Fibroblast of mammary gland (primary cell): ENCODE data around the gene FOXA2.

ENCODE experiments used
- DNase-seq: peaks from one replicate; pipeline ENCODE4 v3.0.0-alpha.2; 2010; ENCODE audit warnings: low read depth
- H3K4me3 ChIP-seq: 2 replicates; pipeline ENCODE4 v1.5.1; 2011; ENCODE audit warnings: low read depth, mild to moderate bottlenecking, low read length, moderate library complexity; ENCODE audit not compliant: control insufficient read depth
- TF ChIP-seq, protein P1 (sequence below): conservative IDR thresholded peaks from 2 replicates; pipeline ENCODE4 v1.5.1; 2011; ENCODE audit warnings: low read depth, low read length, inconsistent platforms; ENCODE audit not compliant: control insufficient read depth, insufficient read depth

The FOXA2 gene

DNA sequence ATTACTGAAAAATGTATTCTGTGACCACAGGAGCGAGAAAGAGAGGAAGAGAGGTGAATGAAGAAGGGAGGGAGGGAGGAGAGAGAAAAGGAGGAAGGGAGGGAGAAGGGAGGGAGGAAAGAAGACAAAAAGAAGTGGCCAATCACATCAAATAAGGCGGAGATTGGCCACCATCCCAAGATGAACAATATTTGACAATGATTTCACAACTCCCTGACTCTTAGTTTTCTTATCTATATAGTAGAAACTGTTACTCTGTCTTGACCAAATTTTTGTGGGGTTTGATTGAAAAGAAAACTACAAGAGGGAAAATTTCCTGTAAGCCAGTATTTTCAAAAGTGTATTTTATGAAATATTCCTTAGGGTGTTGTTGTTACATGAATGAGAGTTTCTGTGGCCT lies 52.6 kb downstream of the FOXA2 start:
- no peak overlapping the region for H3K4me3 ChIP-seq
- TF ChIP-seq, protein P1, sequence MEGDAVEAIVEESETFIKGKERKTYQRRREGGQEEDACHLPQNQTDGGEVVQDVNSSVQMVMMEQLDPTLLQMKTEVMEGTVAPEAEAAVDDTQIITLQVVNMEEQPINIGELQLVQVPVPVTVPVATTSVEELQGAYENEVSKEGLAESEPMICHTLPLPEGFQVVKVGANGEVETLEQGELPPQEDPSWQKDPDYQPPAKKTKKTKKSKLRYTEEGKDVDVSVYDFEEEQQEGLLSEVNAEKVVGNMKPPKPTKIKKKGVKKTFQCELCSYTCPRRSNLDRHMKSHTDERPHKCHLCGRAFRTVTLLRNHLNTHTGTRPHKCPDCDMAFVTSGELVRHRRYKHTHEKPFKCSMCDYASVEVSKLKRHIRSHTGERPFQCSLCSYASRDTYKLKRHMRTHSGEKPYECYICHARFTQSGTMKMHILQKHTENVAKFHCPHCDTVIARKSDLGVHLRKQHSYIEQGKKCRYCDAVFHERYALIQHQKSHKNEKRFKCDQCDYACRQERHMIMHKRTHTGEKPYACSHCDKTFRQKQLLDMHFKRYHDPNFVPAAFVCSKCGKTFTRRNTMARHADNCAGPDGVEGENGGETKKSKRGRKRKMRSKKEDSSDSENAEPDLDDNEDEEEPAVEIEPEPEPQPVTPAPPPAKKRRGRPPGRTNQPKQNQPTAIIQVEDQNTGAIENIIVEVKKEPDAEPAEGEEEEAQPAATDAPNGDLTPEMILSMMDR, result no peak

DNA sequence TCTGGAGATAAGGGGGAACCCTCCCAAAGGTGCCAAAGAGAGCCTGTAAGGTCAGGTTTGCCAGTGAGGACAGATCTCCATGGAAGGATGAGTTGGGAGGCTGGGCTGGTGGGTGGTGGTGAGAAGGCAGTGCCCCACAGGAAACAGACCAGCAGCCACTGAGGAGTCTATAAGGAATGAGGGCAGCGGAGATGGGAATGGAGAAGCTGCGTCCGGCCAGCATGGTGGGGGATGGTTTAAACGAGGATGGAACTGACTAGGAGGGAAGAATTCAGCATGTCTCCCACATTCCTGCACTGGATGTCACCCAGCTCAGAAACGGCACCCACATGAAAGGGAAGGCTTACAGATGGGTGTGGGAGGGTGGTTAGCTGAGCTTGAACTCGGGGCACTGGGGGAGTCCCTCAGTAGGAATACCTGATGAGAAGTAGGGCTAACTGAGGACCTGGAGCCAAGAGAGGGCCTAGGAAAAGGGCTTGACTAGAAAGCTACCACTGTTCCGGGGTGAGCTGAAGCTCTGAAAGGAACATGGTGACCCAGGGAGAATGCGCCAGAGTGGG lies 53.2 kb downstream of the FOXA2 start:
- DNase-seq, result no peak
- H3K4me3 ChIP-seq, result no peak overlapping the region
- TF ChIP-seq, protein P1, result no peak

More for the DNA sequence above, 52.6 kb downstream of the FOXA2 start:
- no peak for DNase-seq
